Measurements from ENCODE around the gene HJURP.

DNA sequence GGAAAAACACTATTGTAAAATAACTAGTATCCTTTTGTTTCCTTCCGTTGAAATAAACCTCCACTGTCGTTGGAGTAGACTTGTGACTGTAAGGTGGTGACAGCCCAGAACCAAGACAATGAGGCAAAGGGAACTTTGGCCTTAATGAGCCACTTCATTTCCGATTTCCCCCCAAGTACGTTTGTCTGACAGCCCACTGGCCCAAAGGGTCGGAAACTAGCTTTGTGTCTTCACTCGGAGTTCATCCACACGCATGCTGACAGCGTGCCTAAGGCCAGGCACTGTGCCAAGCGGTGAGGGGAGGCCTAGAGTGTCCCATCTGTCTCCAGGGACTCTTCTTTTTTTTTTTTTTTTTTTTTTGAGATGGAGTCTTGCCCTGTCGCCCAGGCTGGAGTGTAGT lies 21.0 kb downstream of the HJURP start:
- TF ChIP-seq, protein P1, sequence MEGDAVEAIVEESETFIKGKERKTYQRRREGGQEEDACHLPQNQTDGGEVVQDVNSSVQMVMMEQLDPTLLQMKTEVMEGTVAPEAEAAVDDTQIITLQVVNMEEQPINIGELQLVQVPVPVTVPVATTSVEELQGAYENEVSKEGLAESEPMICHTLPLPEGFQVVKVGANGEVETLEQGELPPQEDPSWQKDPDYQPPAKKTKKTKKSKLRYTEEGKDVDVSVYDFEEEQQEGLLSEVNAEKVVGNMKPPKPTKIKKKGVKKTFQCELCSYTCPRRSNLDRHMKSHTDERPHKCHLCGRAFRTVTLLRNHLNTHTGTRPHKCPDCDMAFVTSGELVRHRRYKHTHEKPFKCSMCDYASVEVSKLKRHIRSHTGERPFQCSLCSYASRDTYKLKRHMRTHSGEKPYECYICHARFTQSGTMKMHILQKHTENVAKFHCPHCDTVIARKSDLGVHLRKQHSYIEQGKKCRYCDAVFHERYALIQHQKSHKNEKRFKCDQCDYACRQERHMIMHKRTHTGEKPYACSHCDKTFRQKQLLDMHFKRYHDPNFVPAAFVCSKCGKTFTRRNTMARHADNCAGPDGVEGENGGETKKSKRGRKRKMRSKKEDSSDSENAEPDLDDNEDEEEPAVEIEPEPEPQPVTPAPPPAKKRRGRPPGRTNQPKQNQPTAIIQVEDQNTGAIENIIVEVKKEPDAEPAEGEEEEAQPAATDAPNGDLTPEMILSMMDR (IDR thresholded peaks at IDR 0.05; ENCODE audit: borderline replicate concordance, extremely low read depth, low read length, poor library complexity, severe bottlenecking) = no peak
- TF ChIP-seq EZH2 (IDR thresholded peaks at IDR 0.05; ENCODE audit: borderline replicate concordance, low read depth, low read length, severe bottlenecking) = no peak
